PFSK-1 (cell line): Measurements from ENCODE around the gene DNAH1.

Source experiments
- FOXP2 ChIP-seq: optimal IDR thresholded peaks from 2 replicates; pipeline ENCODE3; 2011; ENCODE audit warnings: borderline replicate concordance, control low read depth, inconsistent platforms; ENCODE audit not compliant: insufficient read depth; ENCODE audit errors: extremely low read length, extremely low read depth
- POLR2AphosphoS5 ChIP-seq: IDR thresholded peaks from 2 replicates; pipeline ENCODE4 v1.6.1; 2012; ENCODE audit warnings: low read depth, mild to moderate bottlenecking, control low read depth, low read length, moderate library complexity
- SIN3A ChIP-seq: IDR thresholded peaks from 2 replicates; pipeline ENCODE4 v1.6.1; 2012; ENCODE audit warnings: mild to moderate bottlenecking, low read length, moderate library complexity, borderline replicate concordance; ENCODE audit not compliant: insufficient read depth
- TAF1 ChIP-seq: IDR thresholded peaks from 2 replicates; pipeline ENCODE4 v1.6.1; 2012; ENCODE audit warnings: low read length, control low read depth, borderline replicate concordance; ENCODE audit not compliant: insufficient read depth
- TF ChIP-seq, protein P1 (sequence below), 2 experiments: IDR thresholded peaks; 2 replicates each; pipeline versions ENCODE4 v1.6.1 to v1.8.0; 2011 to 2012; ENCODE audit warnings: low read depth in 2 of 2, low read length in 2 of 2, control low read depth in 1 of 2, inconsistent platforms in 1 of 2, mild to moderate bottlenecking in 1 of 2, moderate library complexity in 1 of 2; ENCODE audit not compliant: insufficient read depth in 1 of 2

Gene DNAH1

DNA sequence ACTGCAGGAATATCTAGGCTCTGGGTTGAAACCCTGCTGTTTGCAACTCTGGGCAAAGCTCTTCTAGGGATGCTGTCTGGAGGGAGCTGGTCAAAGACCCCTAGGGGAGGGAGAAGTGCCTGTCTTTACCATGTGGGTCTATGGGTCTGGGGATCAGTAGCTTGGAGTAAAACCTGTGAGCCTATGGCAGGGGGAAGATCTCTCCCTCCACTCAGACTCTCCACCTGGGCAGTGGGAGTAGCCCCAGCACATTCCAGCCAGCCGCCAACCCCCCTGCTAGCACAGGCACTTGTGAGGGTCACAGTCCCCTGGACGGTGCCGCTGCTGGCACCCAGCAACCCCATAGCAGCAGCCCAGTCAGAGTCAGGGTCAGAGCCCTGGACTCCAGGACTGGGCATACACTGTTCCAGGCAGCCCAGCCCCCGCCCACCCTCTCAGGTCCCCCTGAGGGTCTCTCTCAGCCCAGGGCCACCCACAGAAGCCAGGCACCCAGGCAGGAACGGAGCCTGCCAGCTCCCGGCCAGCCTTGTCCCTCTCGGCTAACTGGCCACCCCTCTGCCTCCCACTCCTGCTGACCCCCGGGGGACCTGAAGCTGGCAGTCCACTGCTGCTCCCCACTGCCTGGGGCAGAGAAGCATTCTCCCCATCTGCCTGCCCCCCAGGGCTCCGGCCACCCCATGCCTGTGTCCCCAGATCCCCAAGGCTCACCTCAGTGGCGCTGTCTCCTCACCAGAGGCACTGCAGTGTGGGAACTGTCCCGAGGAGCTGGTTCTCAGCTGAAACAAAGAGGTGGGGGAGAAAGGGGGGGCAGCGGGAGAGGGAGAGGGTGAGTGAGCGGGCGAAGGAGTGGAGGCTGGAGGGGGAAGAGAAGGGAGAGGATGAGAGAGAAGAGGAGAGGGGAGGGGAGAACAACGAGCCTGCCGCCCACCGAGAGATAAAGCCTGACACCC is 17.7 kb upstream of the DNAH1 start:
- TF ChIP-seq POLR2AphosphoS5 (no peak), TAF1 (no peak), FOXP2 (no peak), SIN3A (no peak)
- TF ChIP-seq, protein P1, sequence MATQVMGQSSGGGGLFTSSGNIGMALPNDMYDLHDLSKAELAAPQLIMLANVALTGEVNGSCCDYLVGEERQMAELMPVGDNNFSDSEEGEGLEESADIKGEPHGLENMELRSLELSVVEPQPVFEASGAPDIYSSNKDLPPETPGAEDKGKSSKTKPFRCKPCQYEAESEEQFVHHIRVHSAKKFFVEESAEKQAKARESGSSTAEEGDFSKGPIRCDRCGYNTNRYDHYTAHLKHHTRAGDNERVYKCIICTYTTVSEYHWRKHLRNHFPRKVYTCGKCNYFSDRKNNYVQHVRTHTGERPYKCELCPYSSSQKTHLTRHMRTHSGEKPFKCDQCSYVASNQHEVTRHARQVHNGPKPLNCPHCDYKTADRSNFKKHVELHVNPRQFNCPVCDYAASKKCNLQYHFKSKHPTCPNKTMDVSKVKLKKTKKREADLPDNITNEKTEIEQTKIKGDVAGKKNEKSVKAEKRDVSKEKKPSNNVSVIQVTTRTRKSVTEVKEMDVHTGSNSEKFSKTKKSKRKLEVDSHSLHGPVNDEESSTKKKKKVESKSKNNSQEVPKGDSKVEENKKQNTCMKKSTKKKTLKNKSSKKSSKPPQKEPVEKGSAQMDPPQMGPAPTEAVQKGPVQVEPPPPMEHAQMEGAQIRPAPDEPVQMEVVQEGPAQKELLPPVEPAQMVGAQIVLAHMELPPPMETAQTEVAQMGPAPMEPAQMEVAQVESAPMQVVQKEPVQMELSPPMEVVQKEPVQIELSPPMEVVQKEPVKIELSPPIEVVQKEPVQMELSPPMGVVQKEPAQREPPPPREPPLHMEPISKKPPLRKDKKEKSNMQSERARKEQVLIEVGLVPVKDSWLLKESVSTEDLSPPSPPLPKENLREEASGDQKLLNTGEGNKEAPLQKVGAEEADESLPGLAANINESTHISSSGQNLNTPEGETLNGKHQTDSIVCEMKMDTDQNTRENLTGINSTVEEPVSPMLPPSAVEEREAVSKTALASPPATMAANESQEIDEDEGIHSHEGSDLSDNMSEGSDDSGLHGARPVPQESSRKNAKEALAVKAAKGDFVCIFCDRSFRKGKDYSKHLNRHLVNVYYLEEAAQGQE (IDR thresholded peaks at IDR 0.05; ENCODE audit: insufficient read depth in 1 of 2, low read depth in 2 of 2, low read length in 2 of 2), result no peak

GRCh38 chr3:52299247-52299878 is 16.8 kb upstream of the DNAH1 start:
- TF ChIP-seq FOXP2 (no peak), TAF1 (no peak), POLR2AphosphoS5 (no peak), SIN3A (no peak)
- TF ChIP-seq, protein P1 (IDR thresholded peaks at IDR 0.05; ENCODE audit: insufficient read depth in 1 of 2, low read depth in 2 of 2, low read length in 2 of 2), result no peak

GRCh38 chr3:52299879-52300611 is 16.1 kb upstream of the DNAH1 start:
- TF ChIP-seq TAF1 (no peak), POLR2AphosphoS5 (no peak), FOXP2 (no peak), SIN3A (no peak)
- TF ChIP-seq, protein P1 (IDR thresholded peaks at IDR 0.05; ENCODE audit: insufficient read depth in 1 of 2, low read depth in 2 of 2, low read length in 2 of 2), result no peak

GRCh38 chr3:52302426-52303145 is 13.5 kb upstream of the DNAH1 start:
- TF ChIP-seq SIN3A (no peak), FOXP2 (no peak), POLR2AphosphoS5 (no peak), TAF1 (no peak)
- TF ChIP-seq, protein P1 (IDR thresholded peaks at IDR 0.05; ENCODE audit: insufficient read depth in 1 of 2, low read depth in 2 of 2, low read length in 2 of 2), result no peak
